ENCODE measurements around the gene DRG1.
"Not testable (repeated sequence)": the region's sequence is repeated elsewhere in the genome, so short reads cannot be mapped to it uniquely, and the experiment has no call there.

Gene DRG1

GRCh38 chr22:31399211-31400022 lies at the start of gene DRG1:
Gene DRG1, plus strand, starts transcription at chr22:31399604. Its CDS starts 80 bp downstream, at chr22:31399684.
- peak; percentile 95 for DNase-seq

DNA sequence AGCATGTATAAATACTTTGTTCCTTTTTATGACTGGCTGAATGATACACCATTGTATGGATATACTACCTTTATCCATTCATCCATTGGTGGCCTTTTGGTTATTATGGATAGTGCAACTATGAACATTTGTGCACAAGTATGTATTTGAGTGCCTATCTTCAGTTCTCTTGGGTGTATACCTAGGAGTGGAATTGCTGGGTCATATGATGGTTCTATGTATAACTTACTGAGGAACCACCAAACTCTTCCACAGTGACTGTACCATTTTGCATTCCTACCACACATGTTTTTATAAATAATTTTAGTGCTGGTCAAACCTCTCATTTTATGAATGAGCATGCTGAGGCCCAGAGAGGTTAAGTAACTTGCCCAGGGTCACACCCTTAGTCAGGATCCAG lies 49.4 kb upstream of the DRG1 start:
- DNase-seq, result no peak

GRCh38 chr22:31350410-31350863 lies 49.0 kb upstream of the DRG1 start:
- peak; percentile 85 to 92 for DNase-seq

DNA sequence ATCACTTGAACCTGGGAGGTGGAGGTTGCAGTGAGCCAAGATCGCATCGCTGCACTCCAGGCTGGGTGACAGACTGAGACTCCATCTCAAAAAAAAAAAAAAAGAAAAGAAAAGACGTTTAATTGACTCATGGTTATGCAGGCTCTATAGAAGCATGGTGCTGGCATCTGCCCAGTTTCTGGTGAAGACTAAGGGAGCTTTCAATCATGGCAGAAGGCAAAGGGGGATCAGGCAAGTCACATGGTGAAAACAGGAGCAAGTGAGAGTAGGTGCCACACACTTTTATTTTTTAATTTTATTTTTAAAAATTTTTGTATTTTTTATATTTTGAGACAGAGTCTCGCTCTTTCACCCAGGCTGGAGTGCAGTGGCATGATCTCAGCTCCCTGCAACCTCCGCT lies 44.9 kb upstream of the DRG1 start:
- no peak for DNase-seq

DNA sequence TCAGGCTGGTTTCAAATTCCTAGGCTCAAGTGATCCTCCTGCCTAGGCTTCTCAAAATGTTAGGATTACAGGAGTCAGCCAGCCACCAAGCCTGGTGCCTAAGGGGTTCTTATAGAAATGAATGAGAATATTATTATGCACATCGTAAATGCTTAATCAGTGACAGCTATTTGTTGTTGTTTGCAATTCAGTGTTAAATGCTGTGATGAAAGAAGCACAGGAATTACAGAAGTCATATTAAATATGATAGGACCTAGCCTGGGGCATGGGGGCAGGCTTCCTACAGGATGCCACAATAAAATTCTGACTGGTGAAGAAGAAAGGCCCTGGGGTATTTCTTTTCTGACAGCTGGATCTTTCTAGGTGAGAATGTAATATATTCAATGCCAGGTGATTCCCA lies 39.4 kb upstream of the DRG1 start:
- no peak for DNase-seq

DNA sequence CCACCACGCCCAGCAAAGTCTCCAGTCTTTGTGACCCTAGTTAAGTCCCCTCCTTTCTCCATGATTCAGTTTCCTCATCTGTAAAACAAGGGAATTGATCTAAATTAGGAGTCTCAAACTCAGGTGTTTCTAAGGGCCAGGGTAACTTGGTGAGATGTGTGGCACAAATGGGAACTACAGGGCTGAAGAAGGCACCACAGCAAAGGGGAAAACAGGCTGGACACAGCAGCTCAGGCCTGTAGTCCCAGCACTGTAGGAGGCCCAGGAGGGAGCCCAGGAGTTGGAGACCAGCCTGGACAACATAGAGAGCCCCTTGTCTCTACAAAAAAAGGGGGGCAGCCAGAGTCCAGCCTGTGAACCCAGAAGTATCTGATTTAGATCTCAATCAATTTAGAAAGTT lies 37.7 kb upstream of the DRG1 start:
- DNase-seq, result no peak

GRCh38 chr22:31363885-31364465 lies 35.4 kb upstream of the DRG1 start:
- DNase-seq, result no peak

GRCh38 chr22:31367426-31367825 lies 32.0 kb upstream of the DRG1 start:
- no peak for DNase-seq

- no peak for DNase-seq
Measured at GRCh38 chr22:31377612-31378011, 21.8 kb upstream of the DRG1 start.

GRCh38 chr22:31378123-31378522 lies 21.3 kb upstream of the DRG1 start:
- no peak for DNase-seq

- DNase-seq, result not testable (repeated sequence)
Measured at GRCh38 chr22:31378651-31379050, 20.8 kb upstream of the DRG1 start.

DNA sequence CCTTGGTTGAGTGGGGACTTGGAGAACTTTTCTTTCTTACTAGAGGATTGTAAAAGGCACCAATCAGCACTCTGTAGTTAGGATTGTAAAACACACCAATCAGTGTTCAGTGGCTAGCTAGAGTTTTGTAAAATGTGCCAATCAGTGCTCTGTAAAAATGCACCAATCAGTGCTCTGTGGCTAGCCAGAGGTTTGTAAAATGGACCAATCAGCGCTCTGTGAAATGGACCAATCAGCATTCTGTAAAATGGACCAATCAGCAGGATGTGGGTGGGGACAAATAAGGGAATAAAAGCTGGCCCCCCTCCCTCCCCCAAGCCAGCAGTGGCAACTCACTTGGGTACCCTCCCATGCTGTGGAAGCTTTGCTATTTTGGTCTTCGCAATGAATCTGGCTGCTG lies 5.5 kb upstream of the DRG1 start:
- no peak for DNase-seq

DNA sequence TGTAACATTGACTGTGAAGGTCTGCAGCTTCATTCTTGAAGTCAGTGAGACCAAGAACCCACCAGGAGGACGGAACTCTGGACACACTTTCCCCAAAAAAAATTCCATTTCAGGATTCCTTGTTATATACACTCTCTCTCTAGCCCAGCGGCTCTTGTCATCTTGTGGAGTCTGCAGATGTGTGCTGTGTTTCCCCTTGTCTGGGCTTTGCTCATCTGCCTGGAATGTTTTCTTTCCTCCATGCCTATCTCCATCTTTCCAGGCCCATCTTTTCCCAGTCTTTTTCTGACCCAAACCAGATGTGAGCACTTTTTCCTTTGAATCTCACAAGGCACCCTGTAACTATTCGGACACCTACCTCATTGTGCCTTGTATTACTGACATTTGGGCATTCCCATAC lies 5.1 kb upstream of the DRG1 start:
- no peak for DNase-seq

GRCh38 chr22:31398231-31398630 lies 1.2 kb upstream of the DRG1 start:
- DNase-seq, result peak in 1 of 2 experiments; percentile 5

DNA sequence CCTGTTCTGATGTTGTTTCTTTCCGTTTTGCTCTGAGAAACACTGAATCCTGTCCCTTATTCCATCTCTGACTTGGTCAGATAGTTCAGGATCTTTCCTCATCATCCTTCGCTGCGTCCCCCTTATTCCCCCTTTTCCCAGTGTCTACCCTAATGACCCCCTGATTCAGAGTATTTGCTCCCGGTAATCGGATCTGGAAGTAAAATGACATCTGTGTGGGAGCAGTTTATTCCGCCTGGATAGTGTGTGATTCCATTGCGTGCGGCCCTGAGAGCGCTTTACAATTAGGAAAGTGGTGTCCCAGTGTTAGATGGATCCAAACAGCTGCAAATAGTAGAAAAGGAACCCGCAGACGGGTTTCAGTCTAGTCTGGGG lies 606 bp downstream of the DRG1 start:
- no peak for DNase-seq

DNA sequence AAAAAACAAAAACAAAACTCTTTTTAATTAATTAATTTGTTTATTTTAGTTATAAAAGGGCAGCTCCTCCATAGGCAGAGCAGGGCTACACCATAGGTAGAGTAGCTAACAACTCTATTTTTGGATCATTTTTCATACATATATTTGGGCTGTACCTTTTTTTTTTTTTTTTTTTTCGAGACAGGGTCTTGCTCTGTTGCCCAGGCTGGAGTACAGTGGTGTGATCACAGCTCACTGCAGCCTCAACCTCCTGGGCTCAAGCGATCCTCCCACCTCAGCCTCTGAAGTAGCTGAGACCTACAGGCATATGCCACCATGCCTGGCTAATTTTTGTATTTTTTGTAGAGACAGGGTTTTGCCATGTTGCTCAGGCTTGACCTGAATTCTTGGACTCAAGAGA lies 2.9 kb downstream of the DRG1 start:
- not testable (repeated sequence) for DNase-seq

GRCh38 chr22:31425331-31426050 lies 26.1 kb downstream of the DRG1 start:
- DNase-seq, result no peak

GRCh38 chr22:31431950-31432349 lies 32.5 kb downstream of the DRG1 start:
- no peak for DNase-seq

DNA sequence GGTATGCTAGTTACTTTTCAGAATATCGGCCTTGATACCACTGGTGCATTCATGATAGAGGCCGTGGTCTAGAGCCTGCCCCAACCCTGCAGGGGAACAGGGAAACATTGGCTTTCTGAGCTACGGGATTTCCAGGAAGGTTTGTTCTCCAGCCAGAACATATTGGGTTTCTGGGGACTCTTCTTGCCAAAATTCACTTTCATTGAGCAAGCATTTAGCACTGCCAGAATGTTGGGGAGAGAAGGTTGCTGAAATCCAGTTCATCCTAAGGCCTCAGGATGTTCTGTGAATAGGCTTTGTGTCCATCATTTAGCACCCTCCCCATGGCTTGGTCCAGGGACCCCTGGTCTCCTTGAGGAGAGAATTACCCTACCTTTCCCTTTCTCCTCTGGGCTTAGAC lies 36.7 kb downstream of the DRG1 start:
- no peak for DNase-seq

GRCh38 chr22:31439808-31440207 lies 40.4 kb downstream of the DRG1 start:
- no peak for DNase-seq

DNA sequence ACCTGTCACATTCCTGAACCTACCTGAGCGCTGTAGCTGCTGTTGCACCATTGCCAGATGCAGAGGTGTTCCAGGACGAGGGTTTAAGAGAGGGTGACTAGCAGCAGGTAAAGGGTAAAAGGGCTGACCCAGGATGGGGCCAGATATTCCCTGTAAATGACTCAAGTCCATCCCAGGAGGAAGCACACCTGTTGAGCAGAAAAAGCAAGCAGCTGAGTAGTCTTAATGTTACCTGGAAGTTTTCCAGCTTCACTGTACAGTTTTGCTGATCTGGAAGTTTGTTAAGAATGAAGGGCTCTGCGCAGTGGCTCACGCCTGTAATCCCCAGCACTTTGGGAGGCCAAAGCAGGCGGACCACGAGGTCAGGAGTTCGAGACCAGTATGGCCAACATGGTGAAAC lies 41.3 kb downstream of the DRG1 start:
- no peak for DNase-seq

GRCh38 chr22:31441652-31442051 lies 42.2 kb downstream of the DRG1 start:
- no peak for DNase-seq

DNA sequence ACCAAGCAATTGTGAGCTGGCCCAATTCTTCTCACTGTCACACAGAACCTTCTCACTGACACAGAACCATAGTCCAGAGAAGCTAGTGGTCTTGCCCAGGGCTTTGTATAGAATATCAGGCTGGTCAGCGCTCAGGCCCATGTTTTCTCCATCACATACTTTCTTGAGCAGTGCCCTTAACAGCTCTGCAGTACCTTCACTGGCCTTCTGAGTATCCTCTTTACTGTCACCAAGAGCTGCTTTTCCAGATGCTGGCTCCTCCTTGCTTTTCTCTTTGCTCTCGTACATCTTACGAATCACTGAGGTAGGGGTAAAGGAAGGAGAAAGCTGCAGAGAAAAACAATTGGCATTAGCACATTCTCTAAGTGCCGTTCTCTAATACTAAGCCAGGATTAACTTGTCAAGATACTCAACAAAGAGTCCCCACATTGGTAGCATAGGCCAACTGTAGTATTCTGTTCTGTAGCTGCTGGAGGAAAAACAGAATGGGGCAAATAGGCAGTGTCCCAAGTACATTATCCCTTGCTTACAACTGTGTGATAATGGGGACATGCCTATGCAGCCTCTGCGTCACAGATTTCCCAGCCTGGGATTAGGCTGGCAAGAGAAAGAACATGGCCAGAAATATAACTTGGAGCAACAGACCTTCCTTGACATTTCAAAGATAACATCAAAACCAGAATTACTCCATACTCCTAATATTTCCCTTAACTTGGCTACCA lies 43.5 kb downstream of the DRG1 start:
- DNase-seq, result no peak
